ENCODE results near the gene C11orf16. TPM values are rescaled to one million over a fixed set of nuclear protein-coding genes. Genes with fewer than 3 reads are reported as not detected.
A peak's percentile ranks its signal among the peaks of the same experiment; 100 is the strongest.

Gene C11orf16
- total and polyA plus RNA-seq, 8 donors: not detected

DNA sequence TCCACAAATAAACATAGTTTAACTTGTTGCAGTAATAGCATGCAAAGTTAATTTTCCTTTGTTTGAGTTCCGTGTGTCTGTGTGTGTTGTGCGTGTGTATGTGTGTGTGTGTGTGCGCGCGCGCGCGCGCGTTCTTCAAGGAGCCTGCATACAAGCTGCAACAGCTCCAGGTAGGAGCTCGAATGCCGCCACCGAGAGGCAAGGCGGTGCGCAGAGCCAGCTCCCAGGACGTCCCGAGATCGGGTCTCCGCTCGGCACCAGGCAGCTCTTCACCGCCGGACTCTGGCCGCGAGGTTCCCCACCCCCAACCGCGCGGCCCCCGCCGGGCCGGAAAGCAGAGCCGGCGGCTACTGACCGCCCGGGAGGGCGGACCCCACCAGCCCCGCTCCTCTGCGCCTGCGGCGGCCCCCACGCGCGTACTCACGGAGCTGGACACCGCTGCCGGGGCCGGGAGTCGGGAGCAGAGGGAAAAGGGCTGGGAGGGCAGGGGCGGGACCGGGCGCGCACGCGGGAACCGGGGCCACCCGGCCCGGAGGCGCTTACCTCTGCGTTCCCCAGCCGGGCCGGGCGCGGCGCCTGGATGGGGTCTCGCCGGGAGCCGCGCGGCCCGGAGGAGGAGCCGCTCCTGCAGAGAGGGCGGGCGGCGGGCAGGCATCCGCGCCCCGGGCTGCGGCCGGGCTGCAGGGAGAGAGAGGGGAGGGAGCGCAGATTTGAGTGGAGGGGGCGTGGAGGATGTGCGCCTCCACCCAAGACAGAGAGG lies 62.2 kb downstream of the C11orf16 start:
- Histone ChIP-seq H3K36me3 (no peaks in the 10 kb centered on the region), H3K9me3 (no peaks in the 10 kb centered on the region), H3K27ac (peak overlapping the region; percentile 85 to 95 (median 92)), H3K4me3 (peak overlapping the region; percentile 88 to 96 (median 95)), H3K4me1 (peaks cover 11 to 68% (median 32%) of the 10 kb centered on the region in 4 donors), H3K27me3 (peaks cover 0 to 12% (median 9%) of the 10 kb centered on the region in 3 donors)
- intact Hi-C loops (cut with DNase I; ENCODE audit: low total_unique reads): no loop called here
- TF ChIP-seq POLR2A (IDR thresholded peaks at IDR 0.05) (no peak), POLR2AphosphoS5 (IDR thresholded peaks at IDR 0.05) (peak in 2 of 3 donors; percentile 11 to 34)
- peak; percentile 75 to 92 for DNase-seq
- 1 to 3% (median 1%) methylated on average over 15 to 81 of the region's 81 CpGs for WGBS, 5 donors

Small RNA genes lying within 50 kb of the gene (small RNA-seq; reads per million reads assigned to genes)
- gene RF00019: 0 reads per million in 4 donors

Other genes with a start within 250 kb of the C11orf16 start
- 10 to 100 TPM in 3 of 5 donors, under 1 TPM in 1, not detected in 1; 0.89 to 21.1 (median 17.9) TPM for gene AKIP1, start 21.8 kb downstream of the C11orf16 start, total RNA-seq
- 10 to 100 TPM; 16.8 to 26.8 (median 23.4) TPM for gene AKIP1, start 21.8 kb downstream of the C11orf16 start, polyA plus RNA-seq
- gene ASCL3, start 10.1 kb upstream of the C11orf16 start, total RNA-seq: 1 to 10 TPM in 1 of 5 donors, not detected in 4; 1.8 TPM
- gene ASCL3, start 10.1 kb upstream of the C11orf16 start, polyA plus RNA-seq: not detected
- 10 to 100 TPM in 3 of 5 donors, 1 to 10 TPM in 1, under 1 TPM in 1; 0.58 to 74.4 (median 30.7) TPM for gene TMEM9B, start 31.5 kb upstream of the C11orf16 start, total RNA-seq
- gene TMEM9B, start 31.5 kb upstream of the C11orf16 start, polyA plus RNA-seq: 10 to 100 TPM; 24.3 to 33.9 (median 31.0) TPM
- 1 to 10 TPM in 3 of 5 donors, not detected in 2; 1.8 to 3.9 (median 2.2) TPM for gene NRIP3, start 71.1 kb upstream of the C11orf16 start, total RNA-seq
- gene NRIP3, start 71.1 kb upstream of the C11orf16 start, polyA plus RNA-seq: 1 to 10 TPM in 1 of 3 donors, under 1 TPM in 2; 0.33 to 1.5 (median 0.81) TPM
- gene SCUBE2, start 158.7 kb upstream of the C11orf16 start, total RNA-seq: 10 to 100 TPM in 4 of 5 donors, 1 to 10 TPM in 1; 1.7 to 29.8 (median 26.6) TPM
- 10 to 100 TPM; 10.6 to 37.1 (median 14.7) TPM for gene SCUBE2, start 158.7 kb upstream of the C11orf16 start, polyA plus RNA-seq